Measurements from ENCODE around the gene PEAR1. TPM values are rescaled to one million over a fixed set of nuclear protein-coding genes. Genes with fewer than 3 reads are reported as not detected.

The PEAR1 gene
- total RNA-seq, 4 donors from 2014 or later: 4.9 to 17.3 (median 7.0) TPM

GRCh38 chr1:156851779-156852417 is 41.6 kb upstream of the PEAR1 start:
- Histone ChIP-seq H3K27ac (no peak overlapping the region), H3K36me3 (no peaks in the 10 kb centered on the region), H3K4me3 (no peak overlapping the region), H3K4me1 (peaks cover 0 to 5% (median 1%) of the 10 kb centered on the region in 4 donors), H3K9me3 (no peaks in the 10 kb centered on the region), H3K27me3 (no peaks in the 10 kb centered on the region)
- no peak for DNase-seq
- TF ChIP-seq POLR2A (IDR thresholded peaks at IDR 0.05): no peak
- TF ChIP-seq, protein P1, sequence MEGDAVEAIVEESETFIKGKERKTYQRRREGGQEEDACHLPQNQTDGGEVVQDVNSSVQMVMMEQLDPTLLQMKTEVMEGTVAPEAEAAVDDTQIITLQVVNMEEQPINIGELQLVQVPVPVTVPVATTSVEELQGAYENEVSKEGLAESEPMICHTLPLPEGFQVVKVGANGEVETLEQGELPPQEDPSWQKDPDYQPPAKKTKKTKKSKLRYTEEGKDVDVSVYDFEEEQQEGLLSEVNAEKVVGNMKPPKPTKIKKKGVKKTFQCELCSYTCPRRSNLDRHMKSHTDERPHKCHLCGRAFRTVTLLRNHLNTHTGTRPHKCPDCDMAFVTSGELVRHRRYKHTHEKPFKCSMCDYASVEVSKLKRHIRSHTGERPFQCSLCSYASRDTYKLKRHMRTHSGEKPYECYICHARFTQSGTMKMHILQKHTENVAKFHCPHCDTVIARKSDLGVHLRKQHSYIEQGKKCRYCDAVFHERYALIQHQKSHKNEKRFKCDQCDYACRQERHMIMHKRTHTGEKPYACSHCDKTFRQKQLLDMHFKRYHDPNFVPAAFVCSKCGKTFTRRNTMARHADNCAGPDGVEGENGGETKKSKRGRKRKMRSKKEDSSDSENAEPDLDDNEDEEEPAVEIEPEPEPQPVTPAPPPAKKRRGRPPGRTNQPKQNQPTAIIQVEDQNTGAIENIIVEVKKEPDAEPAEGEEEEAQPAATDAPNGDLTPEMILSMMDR (IDR thresholded peaks at IDR 0.05): no peak

DNA sequence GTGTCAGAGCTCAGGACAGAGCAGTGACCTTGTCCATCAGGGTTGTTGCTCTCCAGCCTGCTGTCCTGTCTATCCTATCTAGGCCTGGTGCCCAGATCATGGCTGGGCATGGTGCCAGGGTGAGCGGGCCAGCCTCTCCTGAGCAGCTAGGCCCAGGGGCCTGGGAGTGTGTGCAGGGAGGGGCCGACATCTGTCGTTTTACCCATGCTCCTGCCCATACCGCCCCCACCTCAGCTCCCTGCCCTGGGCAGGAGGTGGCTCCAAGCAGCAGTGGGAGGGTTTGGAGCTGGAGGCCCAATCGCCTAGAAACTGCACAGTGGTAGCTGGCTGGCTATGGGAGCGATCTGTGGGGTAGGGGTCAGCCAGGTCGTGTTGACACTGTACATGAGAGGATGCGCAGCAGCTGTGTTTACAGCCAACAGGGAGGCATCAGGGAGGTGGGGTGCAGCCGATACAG is 41.1 kb upstream of the PEAR1 start:
- Histone ChIP-seq H3K9me3 (no peaks in the 10 kb centered on the region), H3K27ac (no peak overlapping the region)

DNA sequence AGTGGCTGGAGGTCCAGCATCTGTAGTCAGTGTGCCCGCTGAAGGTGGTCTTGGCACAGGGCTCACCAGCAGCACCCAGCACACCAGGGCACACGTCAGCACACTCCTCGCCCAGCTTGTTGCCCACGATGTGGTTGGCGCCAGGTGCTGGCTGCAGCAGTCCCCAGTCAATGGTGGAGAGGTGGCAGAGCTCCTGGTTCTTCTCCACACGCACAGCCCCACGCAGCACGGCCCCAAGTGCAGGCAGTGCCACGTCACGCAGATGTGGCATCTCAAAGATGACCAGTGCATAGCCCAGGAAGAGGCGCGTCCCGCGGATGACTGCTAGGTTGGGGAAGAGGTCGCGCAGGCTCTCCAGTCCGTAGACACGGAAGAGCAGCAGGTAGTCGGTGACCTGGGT is 39.8 kb upstream of the PEAR1 start:
- Histone ChIP-seq H3K27me3 (no peaks in the 10 kb centered on the region), H3K9me3 (no peaks in the 10 kb centered on the region), H3K4me1 (peaks cover 0 to 6% (median 0%) of the 10 kb centered on the region in 4 donors), H3K4me3 (no peak overlapping the region), H3K36me3 (no peaks in the 10 kb centered on the region), H3K27ac (no peak overlapping the region)
- DNase-seq: no peak
- TF ChIP-seq POLR2A (IDR thresholded peaks at IDR 0.05): no peak
- TF ChIP-seq, protein P1 (IDR thresholded peaks at IDR 0.05): no peak

More for the DNA sequence above, 41.1 kb upstream of the PEAR1 start:
- DNase-seq: no peak
- no peak overlapping the region for H3K4me3 ChIP-seq
- H3K4me1 ChIP-seq: peaks cover 0 to 5% (median 1%) of the 10 kb centered on the region in 4 donors
- H3K27me3 ChIP-seq: no peaks in the 10 kb centered on the region
- TF ChIP-seq, protein P1 (IDR thresholded peaks at IDR 0.05): no peak
- no peak for TF ChIP-seq POLR2A (IDR thresholded peaks at IDR 0.05)
- no peaks in the 10 kb centered on the region for H3K36me3 ChIP-seq

DNA sequence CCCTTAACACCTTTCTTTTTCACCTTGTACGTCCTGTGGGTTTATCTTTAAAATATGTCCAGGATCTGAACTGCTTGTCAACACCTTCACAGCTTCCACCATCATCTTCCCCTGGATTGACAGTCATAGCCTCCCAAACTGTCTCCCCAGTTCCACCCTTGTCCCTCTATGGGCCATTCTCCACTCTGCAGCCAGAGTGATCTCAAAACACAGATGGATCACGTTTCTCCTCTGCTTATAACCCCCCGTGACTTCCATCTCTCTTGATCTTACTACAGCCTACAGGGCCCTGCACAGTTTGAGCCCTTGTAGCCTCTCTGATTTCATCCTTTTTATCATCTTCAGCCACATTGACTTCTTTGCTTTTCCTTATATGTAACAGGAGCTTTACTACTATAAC is 38.9 kb upstream of the PEAR1 start:
- Histone ChIP-seq H3K4me3 (no peak overlapping the region), H3K36me3 (no peaks in the 10 kb centered on the region), H3K27me3 (peaks cover 0 to 2% of the 10 kb centered on the region in 2 donors), H3K27ac (no peak overlapping the region), H3K4me1 (peaks cover 0 to 15% (median 3%) of the 10 kb centered on the region in 4 donors), H3K9me3 (no peaks in the 10 kb centered on the region)
- no peak for DNase-seq
- TF ChIP-seq POLR2A (IDR thresholded peaks at IDR 0.05): no peak
- TF ChIP-seq, protein P1 (IDR thresholded peaks at IDR 0.05): no peak

DNA sequence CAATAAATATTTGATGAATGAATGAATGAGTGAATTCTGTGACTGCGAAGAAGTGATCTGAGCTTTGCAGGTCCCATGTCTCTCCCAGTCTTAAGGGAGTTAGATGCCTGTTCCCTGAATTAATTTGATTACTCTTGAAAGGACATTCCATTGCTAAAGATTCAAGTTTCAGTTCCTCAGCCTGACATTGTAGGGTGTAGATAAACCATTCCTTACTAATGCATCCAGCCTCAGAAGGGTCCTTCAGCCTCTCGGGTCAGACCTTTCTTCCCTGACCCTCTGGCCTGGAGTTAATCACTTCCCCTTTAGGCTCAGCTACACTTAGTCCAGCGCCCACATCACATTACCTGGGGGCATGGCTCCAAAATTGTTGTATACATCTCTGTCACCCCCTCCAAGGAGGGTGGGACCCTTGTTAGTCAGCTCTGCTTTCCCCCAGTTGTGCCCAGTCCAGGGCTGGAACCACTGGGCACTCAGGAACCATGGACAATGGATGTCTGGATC is 37.2 kb upstream of the PEAR1 start:
- Histone ChIP-seq H3K27ac (no peak overlapping the region), H3K4me3 (no peak overlapping the region), H3K27me3 (peaks cover 0 to 17% of the 10 kb centered on the region in 2 donors), H3K4me1 (peaks cover 0 to 32% (median 17%) of the 10 kb centered on the region in 4 donors), H3K9me3 (no peaks in the 10 kb centered on the region), H3K36me3 (no peaks in the 10 kb centered on the region)
- DNase-seq: no peak
- TF ChIP-seq, protein P1 (IDR thresholded peaks at IDR 0.05): no peak
- no peak for TF ChIP-seq POLR2A (IDR thresholded peaks at IDR 0.05)

Data from Peyer's patch (tissue), 4 donors.